GM18873 (cell line): Measurements from ENCODE around the gene SMPD4.
"Not testable (repeated sequence)": the region's sequence is repeated elsewhere in the genome, so short reads cannot be mapped to it uniquely, and the experiment has no call there.

Experiments
- ATAC-seq: cut with Tn5 transposase; IDR thresholded peaks from one replicate; pipeline ENCODE4 v1.9.1; 2021; ENCODE audit warnings: mild to moderate bottlenecking, moderate library complexity, moderate number of reproducible peaks; ENCODE audit not compliant: unreplicated experiment, low FRiP score

SMPD4 gene

GRCh38 chr2:130142396-130143265, 38.8 kb downstream of the SMPD4 start:
- not testable (repeated sequence) for ATAC-seq

DNA sequence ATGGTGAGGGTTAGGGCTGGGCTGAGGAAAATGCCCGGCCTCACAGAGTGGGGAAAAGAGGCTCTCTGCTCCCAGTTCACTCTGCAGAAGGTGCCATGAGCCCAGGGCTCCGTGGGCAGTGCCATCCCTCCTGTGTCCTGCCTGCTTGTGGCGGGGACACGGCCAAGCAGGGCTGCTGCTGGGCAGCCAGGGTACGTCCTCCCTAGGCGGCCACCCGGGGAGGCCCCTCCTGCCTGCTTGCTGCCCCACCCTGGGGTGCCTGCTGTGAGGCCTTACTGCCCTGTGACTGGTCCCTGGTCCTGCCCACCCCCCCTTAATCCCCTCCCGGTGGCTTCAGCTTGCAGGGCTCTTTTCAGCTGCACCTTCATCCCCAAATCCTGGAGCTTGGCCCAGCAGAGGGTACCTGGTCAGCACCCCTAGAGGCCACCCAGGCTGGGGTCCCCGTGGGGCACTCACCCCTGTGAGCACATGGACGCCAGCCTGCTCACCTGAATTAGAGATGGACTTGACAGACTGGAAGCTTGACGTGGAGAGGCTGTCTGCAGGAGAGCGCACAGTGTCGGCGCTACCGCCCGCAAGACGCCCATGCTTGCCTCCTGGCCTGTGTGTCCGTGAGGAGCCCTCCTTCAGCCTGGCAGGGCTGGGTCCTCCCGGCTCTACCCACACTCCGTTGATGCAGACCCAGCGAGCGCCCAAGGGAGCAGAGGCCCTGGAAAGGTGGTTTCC, 39.6 kb downstream of the SMPD4 start:
- ATAC-seq, result not testable (repeated sequence)

- ATAC-seq, result not testable (repeated sequence)
These were observed 40.4 kb downstream of the SMPD4 start for GRCh38 chr2:130141002-130141401.

GRCh38 chr2:130140516-130140915, 40.9 kb downstream of the SMPD4 start:
- not testable (repeated sequence) for ATAC-seq

GRCh38 chr2:130139331-130140280, 41.8 kb downstream of the SMPD4 start:
- ATAC-seq, result not testable (repeated sequence)

GRCh38 chr2:130138841-130139251, 42.6 kb downstream of the SMPD4 start:
- not testable (repeated sequence) for ATAC-seq

DNA sequence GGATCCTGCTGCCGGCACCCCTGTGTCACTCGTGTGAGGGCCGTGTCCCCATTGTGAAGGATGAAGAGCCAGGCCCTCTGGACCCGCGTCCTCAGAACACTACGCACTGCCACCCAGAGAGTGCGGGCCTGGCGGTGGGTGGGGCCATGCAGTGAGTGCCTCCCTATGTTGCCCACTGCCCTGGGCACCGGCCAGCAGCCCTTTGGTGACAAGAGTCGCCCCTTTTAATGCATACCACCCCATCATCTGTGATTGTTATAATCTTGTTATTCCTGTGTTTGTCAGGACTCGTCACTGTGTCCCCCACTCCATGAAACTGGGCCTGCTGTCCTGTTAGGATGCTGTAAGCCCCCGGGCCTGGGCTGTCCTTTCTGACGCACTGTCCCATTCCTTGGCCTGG, 43.1 kb downstream of the SMPD4 start:
- ATAC-seq, result not testable (repeated sequence)

GRCh38 chr2:130137118-130137517, 44.3 kb downstream of the SMPD4 start:
- not testable (repeated sequence) for ATAC-seq

- not testable (repeated sequence) for ATAC-seq
These were observed 44.9 kb downstream of the SMPD4 start for GRCh38 chr2:130136546-130136945.

- no peak for ATAC-seq
These were observed 45.5 kb downstream of the SMPD4 start for GRCh38 chr2:130135692-130136541.

GRCh38 chr2:130129120-130129829, 52.1 kb downstream of the SMPD4 start, which contains the start of gene POTEF:
Gene POTEF, minus strand, starts transcription at chr2:130129222. Its CDS starts 8,707 bp downstream, at chr2:130120515.
- not testable (repeated sequence) for ATAC-seq

GRCh38 chr2:130128464-130128863, 52.9 kb downstream of the SMPD4 start:
- ATAC-seq, result not testable (repeated sequence)

- not testable (repeated sequence) for ATAC-seq
These were observed 53.7 kb downstream of the SMPD4 start for GRCh38 chr2:130127726-130128125.

- not testable (repeated sequence) for ATAC-seq
These were observed 60.5 kb downstream of the SMPD4 start for GRCh38 chr2:130120924-130121323.

GRCh38 chr2:130102597-130103363, 78.6 kb downstream of the SMPD4 start:
- ATAC-seq, result not testable (repeated sequence)
